Measurements from ENCODE around the gene MAML1.

MAML1 gene

DNA sequence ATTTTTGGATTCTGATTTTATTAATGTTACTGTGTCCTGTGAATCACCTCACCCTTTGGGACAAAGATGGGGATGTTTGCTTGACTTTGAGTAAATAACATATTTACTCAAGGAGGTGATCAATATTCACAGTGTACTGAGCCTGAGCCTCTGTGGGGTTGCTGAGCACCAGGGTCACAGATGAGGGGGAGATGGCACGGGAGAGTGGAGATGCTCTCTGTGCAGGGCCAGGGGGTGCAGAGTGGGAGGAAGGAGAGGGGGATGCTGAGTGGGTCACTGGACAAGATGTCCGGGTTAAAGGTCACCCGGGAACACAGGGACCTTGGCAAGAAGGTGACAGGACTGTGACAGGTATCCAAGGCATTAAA lies 92.1 kb downstream of the MAML1 start:
- DNase-seq, result no peak

DNA sequence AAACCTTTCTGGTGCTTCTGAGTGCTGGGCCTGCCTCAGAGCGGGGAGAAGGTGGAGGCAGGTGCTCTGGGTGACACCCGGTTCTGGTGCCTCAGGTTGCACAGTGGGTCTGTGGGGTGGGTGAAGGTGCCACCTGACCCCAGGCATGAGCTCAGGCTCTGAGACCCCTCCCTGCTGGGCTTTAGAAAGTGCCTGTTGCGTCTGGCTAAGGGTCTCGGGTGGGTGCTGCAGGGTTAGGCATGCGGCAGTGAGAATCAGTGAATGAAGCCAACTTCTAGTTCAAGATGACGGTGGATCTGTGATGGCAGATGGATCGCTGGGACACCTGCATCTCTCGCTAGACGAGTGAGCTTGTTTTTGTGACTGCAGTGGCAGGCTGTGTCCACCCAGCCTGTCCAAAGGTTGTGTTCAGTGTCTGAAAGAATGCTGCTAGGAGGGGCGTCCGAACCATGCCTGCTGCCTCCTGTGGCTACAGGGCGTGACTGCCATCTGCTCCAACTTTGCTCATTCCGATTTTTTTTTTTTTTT lies 93.1 kb downstream of the MAML1 start:
- DNase-seq, result no peak

Data from NCI-H524 treated with DMSO at 0.1 percent for 48 hours (cell line).